Measurements from ENCODE around the gene ENO2.
"Not testable (repeated sequence)": the region's sequence is repeated elsewhere in the genome, so short reads cannot be mapped to it uniquely, and the experiment has no call there.

GRCh38 chr12:6889775-6890573 is 24.4 kb upstream of the ENO2 start:
- not testable (repeated sequence) for TF ChIP-seq CTCF (conservative IDR thresholded peaks at IDR 0.05; ENCODE audit: low read depth, low read length); EZH2 (IDR thresholded peaks at IDR 0.05; ENCODE audit: borderline replicate concordance, low read depth, low read length, poor library complexity, severe bottlenecking)

Measured in A673 (cell line).